Fibroblast of lung (primary cell): Measurements from ENCODE around the gene UHRF2. TPM values are rescaled to one million over a fixed set of nuclear protein-coding genes. Genes with fewer than 3 reads are reported as not detected.

Experiments used
- DNase-seq, 2 donors: peaks; one replicate each; pipeline versions ENCODE4 v3.0.0 to v3.0.0-alpha.2; 2010; ENCODE audit warnings: low read depth in 2 of 2
- H2AFZ ChIP-seq: 2 replicates; pipeline ENCODE4 v1.5.1; 2012; ENCODE audit warnings: low read length, control low read depth, inconsistent platforms
- H3K27ac ChIP-seq: 2 replicates; pipeline ENCODE4 v1.5.1; 2011; ENCODE audit warnings: low read length, control low read depth; ENCODE audit not compliant: insufficient read depth
- H3K27me3 ChIP-seq: 2 replicates; pipeline ENCODE4 v1.5.1; 2011; ENCODE audit warnings: mild to moderate bottlenecking, low read length; ENCODE audit not compliant: control insufficient read depth, insufficient read depth
- H3K36me3 ChIP-seq: 2 replicates; pipeline ENCODE4 v1.5.1; 2011; ENCODE audit warnings: low read length; ENCODE audit not compliant: control insufficient read depth, insufficient read depth
- H3K4me1 ChIP-seq: 2 replicates; pipeline ENCODE4 v1.5.1; 2011; ENCODE audit warnings: low read length; ENCODE audit not compliant: control insufficient read depth, insufficient read depth; ENCODE audit errors: extremely low read depth
- H3K4me2 ChIP-seq: 2 replicates; pipeline ENCODE4 v1.5.1; 2011; ENCODE audit warnings: low read length, control low read depth; ENCODE audit not compliant: insufficient read depth; ENCODE audit errors: extremely low read depth
- H3K4me3 ChIP-seq, 4 experiments: fragments of 200-600 bp in 1 of 4; sonication (generic) in 1 of 4; replicated peaks in 1 of 4; 2 replicates each; pipeline ENCODE4 v1.5.1; 2011 to 2016; ENCODE audit warnings: low read length in 4 of 4, low read depth in 3 of 4, mild to moderate bottlenecking in 3 of 4, control low read depth in 2 of 4, inconsistent platforms in 1 of 4, mixed read lengths in 1 of 4; ENCODE audit not compliant: insufficient read depth in 1 of 4; ENCODE audit errors: control extremely low read depth in 1 of 4
- H3K79me2 ChIP-seq: 2 replicates; pipeline ENCODE4 v1.5.1; 2012; ENCODE audit warnings: mild to moderate bottlenecking, low read length, inconsistent platforms; ENCODE audit not compliant: control insufficient read depth, insufficient read depth
- H3K9ac ChIP-seq: 2 replicates; pipeline ENCODE4 v1.5.1; 2011; ENCODE audit warnings: mild to moderate bottlenecking, low read length, control low read depth; ENCODE audit not compliant: insufficient read depth
- H3K9me3 ChIP-seq: 2 replicates; pipeline ENCODE4 v1.5.1; 2012; ENCODE audit warnings: low read depth, low read length; ENCODE audit not compliant: control insufficient read depth, insufficient read depth
- H4K20me1 ChIP-seq: 2 replicates; pipeline ENCODE4 v1.5.1; 2011; ENCODE audit warnings: low read length; ENCODE audit not compliant: control insufficient read depth, insufficient read depth; ENCODE audit errors: extremely low read depth
- CTCF ChIP-seq, 2 donors: IDR thresholded peaks in 1 of 2; conservative IDR thresholded peaks in 1 of 2; 1 replicate in 1 of 2; 2 replicates in 1 of 2; pipeline ENCODE4 v1.5.1; 2011 to 2012; ENCODE audit warnings: low read length in 2 of 2, control low read depth in 1 of 2, inconsistent platforms in 1 of 2, low read depth in 1 of 2, mild to moderate bottlenecking in 1 of 2
- EZH2 ChIP-seq: IDR thresholded peaks from 2 replicates; pipeline ENCODE4 v1.5.1; 2012; ENCODE audit warnings: low read length, control low read depth, mild to moderate bottlenecking; ENCODE audit errors: missing control alignments
- polyA plus RNA-seq, 2 donors: library from polyadenylated mRNA; depleted of rRNA in 1 of 2; stranded (reverse) in 1 of 2; unstranded in 1 of 2; fragments of >200 nt; gene quantifications; 2 replicates each; pipeline ENCODE4 v1.2.1, GENCODE V29; 2011 to 2012; ENCODE audit warnings: missing spikeins in 1 of 2
- total RNA-seq: library from RNA; depleted of rRNA; stranded (reverse); fragments of >200 nt; gene quantifications from 2 replicates; pipeline ENCODE4 v1.2.1, GENCODE V29; 2014

The UHRF2 gene
- total and polyA plus RNA-seq, 2 donors (not counting 1 experiment from before 2014, with no cell fraction given): 28.8 to 81.7 TPM

- H3K27ac ChIP-seq: peak overlapping the region; percentile 64
- no peak for TF ChIP-seq EZH2
- TF ChIP-seq CTCF (conservative IDR thresholded peaks at IDR 0.05 in 1 of 2, IDR thresholded peaks at IDR 0.05 in 1 of 2; ENCODE audit: low read depth in 1 of 2, low read length in 2 of 2): no peak
- DNase-seq: no peak
Observed at GRCh38 chr9:6413365-6414246, 607 bp downstream of the UHRF2 start.

GRCh38 chr9:6414247-6414641 is 1.2 kb downstream of the UHRF2 start:
- Histone ChIP-seq H3K9ac (peak overlapping the region; percentile 70), H3K9me3 (no peaks in the 10 kb centered on the region), H3K27ac (peak overlapping the region; percentile 64), H3K79me2 (peaks cover 61% of the 10 kb centered on the region), H4K20me1 (no peaks in the 10 kb centered on the region), H3K4me1 (peaks cover 7% of the 10 kb centered on the region), H3K4me3 (peak overlapping the region; percentile 69 to 91 (median 84)), H3K4me2 (peak overlapping the region; percentile 67), H3K36me3 (peaks cover 2% of the 10 kb centered on the region), H2AFZ (no peak overlapping the region), H3K27me3 (no peaks in the 10 kb centered on the region)
- TF ChIP-seq CTCF (conservative IDR thresholded peaks at IDR 0.05 in 1 of 2, IDR thresholded peaks at IDR 0.05 in 1 of 2; ENCODE audit: low read depth in 1 of 2, low read length in 2 of 2): no peak
- no peak for TF ChIP-seq EZH2
- DNase-seq: peak; percentile 46 to 80

More at GRCh38 chr9:6413365-6414246, 607 bp downstream of the UHRF2 start:
- no peaks in the 10 kb centered on the region for H4K20me1 ChIP-seq
- H3K9me3 ChIP-seq: no peaks in the 10 kb centered on the region
- peak overlapping the region; percentile 70 for H3K9ac ChIP-seq
- peak overlapping the region; percentile 67 for H3K4me2 ChIP-seq
- peak overlapping the region; percentile 72 for H2AFZ ChIP-seq
- H3K4me3 ChIP-seq: peak overlapping the region; percentile 69 to 91 (median 84)
- no peaks in the 10 kb centered on the region for H3K27me3 ChIP-seq
- peaks cover 54% of the 10 kb centered on the region for H3K79me2 ChIP-seq
- H3K4me1 ChIP-seq: peaks cover 7% of the 10 kb centered on the region
- peaks cover 2% of the 10 kb centered on the region for H3K36me3 ChIP-seq

- peak in 1 of 2 donors; percentile 25 for DNase-seq
- Histone ChIP-seq H3K4me1 (peaks cover 7% of the 10 kb centered on the region), H2AFZ (no peak overlapping the region), H3K9me3 (no peaks in the 10 kb centered on the region), H3K27ac (no peak overlapping the region), H3K4me2 (peak overlapping the region; percentile 67), H3K79me2 (peaks cover 71% of the 10 kb centered on the region), H3K27me3 (no peaks in the 10 kb centered on the region), H3K4me3 (peak overlapping the region; percentile 69 to 91 (median 84)), H3K9ac (no peak overlapping the region), H4K20me1 (no peaks in the 10 kb centered on the region), H3K36me3 (peaks cover 2% of the 10 kb centered on the region)
- TF ChIP-seq EZH2 (no peak), CTCF (conservative IDR thresholded peaks at IDR 0.05 in 1 of 2, IDR thresholded peaks at IDR 0.05 in 1 of 2; ENCODE audit: low read depth in 1 of 2, low read length in 2 of 2) (no peak)
Observed at GRCh38 chr9:6415266-6415665, 2.3 kb downstream of the UHRF2 start.
